Mesodermal cell (in vitro differentiated cells): Measurements from ENCODE around the gene MKLN1.

ENCODE experiments used
- H3K27ac ChIP-seq: 2 replicates; pipeline ENCODE4 v1.7.0; 2013; ENCODE audit warnings: mild to moderate bottlenecking, low read depth, low read length, moderate library complexity; ENCODE audit not compliant: severe bottlenecking
- H3K36me3 ChIP-seq: 2 replicates; pipeline ENCODE4 v1.7.1; 2013; ENCODE audit warnings: mild to moderate bottlenecking, low read length, moderate library complexity; ENCODE audit not compliant: control insufficient read depth, insufficient read depth
- H3K4me1 ChIP-seq: one replicate; pipeline ENCODE4 v1.7.1; 2013; ENCODE audit warnings: mild to moderate bottlenecking, low read length; ENCODE audit not compliant: insufficient read depth, control insufficient read depth, poor library complexity, severe bottlenecking
- H3K4me3 ChIP-seq: 2 replicates; pipeline ENCODE4 v1.7.0; 2013; ENCODE audit warnings: low read length, control low read depth, mild to moderate bottlenecking; ENCODE audit not compliant: insufficient read depth, poor library complexity, severe bottlenecking; ENCODE audit errors: extremely low read depth
- H3K9me3 ChIP-seq: 2 replicates; pipeline ENCODE4 v1.7.1; 2013; ENCODE audit warnings: mild to moderate bottlenecking, low read length, moderate library complexity; ENCODE audit not compliant: control insufficient read depth
- WGBS, 2 experiments: methylation state at CpG; one replicate each; pipeline ENCODE4 v1.1.5; 2013; ENCODE audit warnings: missing lambda C conversion rate in 2 of 2; ENCODE audit not compliant: insufficient coverage in 2 of 2; 5-methylcytosine and 5-hydroxymethylcytosine counted together

MKLN1 gene

GRCh38 chr7:131355917-131356777 lies 28.5 kb downstream of the MKLN1 start:
- no peaks in the 10 kb centered on the region for H3K9me3 ChIP-seq
- H3K4me3 ChIP-seq: no peak overlapping the region
- H3K4me1 ChIP-seq: peaks cover 3% of the 10 kb centered on the region
- WGBS, 2 experiments: 96 to 98% methylated on average over 7 to 9 of the region's 13 CpGs
- no peaks in the 10 kb centered on the region for H3K36me3 ChIP-seq
- no peak overlapping the region for H3K27ac ChIP-seq

- WGBS, 2 experiments: no CpG with 5 or more reads among the region's 3 CpGs
These were observed 29.7 kb downstream of the MKLN1 start for GRCh38 chr7:131357282-131357880.

GRCh38 chr7:131358636-131359035 lies 31.0 kb downstream of the MKLN1 start:
- H3K4me1 ChIP-seq: peaks cover 11% of the 10 kb centered on the region
- H3K36me3 ChIP-seq: no peaks in the 10 kb centered on the region
- no peak overlapping the region for H3K27ac ChIP-seq
- H3K9me3 ChIP-seq: no peaks in the 10 kb centered on the region
- WGBS, 2 experiments: no CpG with 5 or more reads among the region's 3 CpGs
- no peak overlapping the region for H3K4me3 ChIP-seq

More at GRCh38 chr7:131357282-131357880, 29.7 kb downstream of the MKLN1 start:
- no peaks in the 10 kb centered on the region for H3K36me3 ChIP-seq
- no peaks in the 10 kb centered on the region for H3K9me3 ChIP-seq
- H3K4me1 ChIP-seq: peaks cover 3% of the 10 kb centered on the region
- H3K4me3 ChIP-seq: no peak overlapping the region
- no peak overlapping the region for H3K27ac ChIP-seq

- no peak overlapping the region for H3K4me3 ChIP-seq
- H3K36me3 ChIP-seq: no peaks in the 10 kb centered on the region
- peaks cover 13% of the 10 kb centered on the region for H3K4me1 ChIP-seq
- H3K9me3 ChIP-seq: no peaks in the 10 kb centered on the region
- 80% methylated on average over 1 of the region's 3 CpGs; no CpG with 5 or more reads in 1 of the 2 experiments for WGBS, 2 experiments
- no peak overlapping the region for H3K27ac ChIP-seq
These were observed 31.6 kb downstream of the MKLN1 start for GRCh38 chr7:131359136-131359776.

GRCh38 chr7:131363719-131364118 lies 36.0 kb downstream of the MKLN1 start:
- peaks cover 13% of the 10 kb centered on the region for H3K4me1 ChIP-seq

GRCh38 chr7:131364767-131365344 lies 37.2 kb downstream of the MKLN1 start:
- 92% methylated on average over 2 of the region's 4 CpGs; no CpG with 5 or more reads in 1 of the 2 experiments for WGBS, 2 experiments
- Histone ChIP-seq H3K4me3 (no peak overlapping the region), H3K9me3 (no peaks in the 10 kb centered on the region), H3K36me3 (no peaks in the 10 kb centered on the region), H3K4me1 (peaks cover 13% of the 10 kb centered on the region), H3K27ac (no peak overlapping the region)

More at GRCh38 chr7:131363719-131364118, 36.0 kb downstream of the MKLN1 start:
- Histone ChIP-seq H3K9me3 (no peaks in the 10 kb centered on the region), H3K4me3 (no peak overlapping the region), H3K36me3 (no peaks in the 10 kb centered on the region), H3K27ac (peak overlapping the region; percentile 54)
- no CpG with 5 or more reads among the region's 2 CpGs for WGBS, 2 experiments

- H3K4me3 ChIP-seq: no peak overlapping the region
These were observed 38.2 kb downstream of the MKLN1 start for GRCh38 chr7:131365838-131366237.

GRCh38 chr7:131369354-131369753 lies 41.7 kb downstream of the MKLN1 start:
- H3K4me3 ChIP-seq: no peak overlapping the region
- H3K36me3 ChIP-seq: no peaks in the 10 kb centered on the region
- no peaks in the 10 kb centered on the region for H3K9me3 ChIP-seq
- no peaks in the 10 kb centered on the region for H3K4me1 ChIP-seq
- H3K27ac ChIP-seq: no peak overlapping the region

More at GRCh38 chr7:131365838-131366237, 38.2 kb downstream of the MKLN1 start:
- Histone ChIP-seq H3K27ac (no peak overlapping the region), H3K4me1 (peaks cover 12% of the 10 kb centered on the region), H3K36me3 (no peaks in the 10 kb centered on the region), H3K9me3 (no peaks in the 10 kb centered on the region)
- 85 to 92% methylated on average over 2 to 3 of the region's 3 CpGs for WGBS, 2 experiments

- no peaks in the 10 kb centered on the region for H3K9me3 ChIP-seq
- H3K36me3 ChIP-seq: no peaks in the 10 kb centered on the region
- H3K4me3 ChIP-seq: no peak overlapping the region
- peak overlapping the region; percentile 1 for H3K27ac ChIP-seq
- H3K4me1 ChIP-seq: no peaks in the 10 kb centered on the region
- no CpG with 5 or more reads among the region's 1 CpG for WGBS, 2 experiments
These were observed 42.9 kb downstream of the MKLN1 start for GRCh38 chr7:131370523-131370968.

- no peak overlapping the region for H3K27ac ChIP-seq
- no peaks in the 10 kb centered on the region for H3K9me3 ChIP-seq
- no peaks in the 10 kb centered on the region for H3K4me1 ChIP-seq
- peaks cover 3% of the 10 kb centered on the region for H3K36me3 ChIP-seq
- no peak overlapping the region for H3K4me3 ChIP-seq
- 80 to 100% methylated on average over 1 of the region's 2 CpGs for WGBS, 2 experiments
These were observed 43.7 kb downstream of the MKLN1 start for GRCh38 chr7:131371411-131371810.
